Smooth muscle cell (in vitro differentiated cells): ENCODE data around the gene VANGL1. TPM values are rescaled to one million over a fixed set of nuclear protein-coding genes. Genes with fewer than 3 reads are reported as not detected.

Experiments
- DNase-seq: peaks from one replicate; lab custom pipeline; 2025; ENCODE audit not compliant: unreplicated experiment; lab: John Stamatoyannopoulos, UW
- H2AFZ ChIP-seq: fragments of 200-600 bp; sonication (generic); 2 replicates; pipeline ENCODE4 v1.6.0; 2016; ENCODE audit warnings: antibody characterized with exemption, low read depth, mild to moderate bottlenecking
- H3F3A ChIP-seq: fragments of 200-600 bp; sonication (generic); 2 replicates; pipeline ENCODE4 v1.6.0; 2017; ENCODE audit warnings: antibody characterized with exemption, low read depth
- H3K27ac ChIP-seq: fragments of 200-600 bp; sonication (generic); 2 replicates; pipeline ENCODE4 v1.5.1; 2016; ENCODE audit warnings: low read depth, mild to moderate bottlenecking
- H3K27me3 ChIP-seq: fragments of 200-600 bp; sonication (generic); 2 replicates; pipeline ENCODE4 v1.6.1; 2016; ENCODE audit warnings: low read depth, mild to moderate bottlenecking
- H3K36me3 ChIP-seq: fragments of 200-600 bp; sonication (generic); 2 replicates; pipeline ENCODE4 v1.5.1; 2016; ENCODE audit warnings: low read depth
- H3K4me1 ChIP-seq: fragments of 200-600 bp; sonication (generic); 2 replicates; pipeline ENCODE4 v1.5.1; 2016; ENCODE audit warnings: low read depth
- H3K4me2 ChIP-seq: fragments of 200-600 bp; sonication (generic); 2 replicates; pipeline ENCODE4 v1.6.0; 2016; ENCODE audit warnings: mild to moderate bottlenecking
- H3K4me3 ChIP-seq: fragments of 200-600 bp; sonication (generic); 2 replicates; pipeline ENCODE4 v1.5.1; 2016; ENCODE audit warnings: mild to moderate bottlenecking
- H3K79me2 ChIP-seq: fragments of 200-600 bp; sonication (generic); 2 replicates; pipeline ENCODE4 v1.6.0; 2016; ENCODE audit warnings: low read depth, mild to moderate bottlenecking
- H3K9ac ChIP-seq: fragments of 200-600 bp; sonication (generic); 2 replicates; pipeline ENCODE4 v1.6.0; 2016; ENCODE audit warnings: low read depth
- H3K9me3 ChIP-seq: fragments of 200-600 bp; sonication (generic); replicated peaks from 2 replicates; pipeline ENCODE4 v1.5.1; 2016; ENCODE audit warnings: low read depth
- H4K20me1 ChIP-seq: fragments of 200-600 bp; sonication (generic); 2 replicates; pipeline ENCODE4 v1.6.0; 2016; ENCODE audit warnings: low read depth
- WGBS: methylation state at CpG from one replicate; pipeline ENCODE4 v1.1.7; 2016; ENCODE audit warnings: low lambda C conversion rate; 5-methylcytosine and 5-hydroxymethylcytosine counted together
- polyA plus RNA-seq: library from polyadenylated mRNA; unstranded; fragments of >200 nt; fragmentation: Nextera tagmentation; extraction: Ambion mirVana; gene quantifications from 2 replicates; pipeline ENCODE4 v1.2.1, GENCODE V29; 2016
- total RNA-seq: library from RNA; depleted of rRNA; stranded (reverse); fragments of >200 nt; gene quantifications from 2 replicates; pipeline ENCODE4 v1.2.3, GENCODE V29; 2014
- TF ChIP-seq, protein P1 (sequence below): fragments of 200-600 bp; sonication (generic); IDR thresholded peaks from 2 replicates; pipeline ENCODE4 v1.5.1; 2017; ENCODE audit warnings: borderline replicate concordance, mild to moderate bottlenecking, antibody characterized with exemption; ENCODE audit not compliant: insufficient read depth, poor library complexity, severe bottlenecking

The VANGL1 gene
- total and polyA plus RNA-seq, 2 experiments from 2014 or later, result 5.5 to 12.2 TPM

DNA sequence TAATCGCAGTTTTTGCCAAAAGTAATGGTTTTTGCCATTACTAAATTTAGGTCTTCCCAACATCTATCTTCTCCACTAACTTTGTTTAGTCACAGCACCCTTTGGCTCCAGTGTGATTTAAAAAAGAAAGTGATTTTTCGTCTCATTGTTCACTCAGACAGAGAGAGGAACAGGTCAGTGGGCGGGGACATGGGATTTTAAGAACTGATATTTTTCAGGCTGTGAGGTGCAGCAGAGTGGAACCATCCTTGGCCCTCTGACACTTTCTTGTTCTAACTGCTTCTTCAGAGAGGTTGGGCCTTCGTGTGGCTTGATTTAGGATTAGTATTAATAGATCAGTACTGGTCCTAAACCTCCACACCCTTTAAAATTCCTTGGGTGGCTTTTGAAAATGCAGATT is 88.0 kb downstream of the VANGL1 start:
- no peak for DNase-seq
- Histone ChIP-seq H2AFZ (no peak overlapping the region), H3K27me3 (no peaks in the 10 kb centered on the region), H3F3A (peaks cover 8% of the 10 kb centered on the region), H3K79me2 (no peaks in the 10 kb centered on the region), H3K9me3 (no peaks in the 10 kb centered on the region), H3K4me1 (no peaks in the 10 kb centered on the region), H3K4me3 (no peak overlapping the region), H3K9ac (no peak overlapping the region), H3K36me3 (no peaks in the 10 kb centered on the region), H3K4me2 (no peak overlapping the region), H4K20me1 (no peaks in the 10 kb centered on the region), H3K27ac (no peak overlapping the region)
- TF ChIP-seq, protein P1, sequence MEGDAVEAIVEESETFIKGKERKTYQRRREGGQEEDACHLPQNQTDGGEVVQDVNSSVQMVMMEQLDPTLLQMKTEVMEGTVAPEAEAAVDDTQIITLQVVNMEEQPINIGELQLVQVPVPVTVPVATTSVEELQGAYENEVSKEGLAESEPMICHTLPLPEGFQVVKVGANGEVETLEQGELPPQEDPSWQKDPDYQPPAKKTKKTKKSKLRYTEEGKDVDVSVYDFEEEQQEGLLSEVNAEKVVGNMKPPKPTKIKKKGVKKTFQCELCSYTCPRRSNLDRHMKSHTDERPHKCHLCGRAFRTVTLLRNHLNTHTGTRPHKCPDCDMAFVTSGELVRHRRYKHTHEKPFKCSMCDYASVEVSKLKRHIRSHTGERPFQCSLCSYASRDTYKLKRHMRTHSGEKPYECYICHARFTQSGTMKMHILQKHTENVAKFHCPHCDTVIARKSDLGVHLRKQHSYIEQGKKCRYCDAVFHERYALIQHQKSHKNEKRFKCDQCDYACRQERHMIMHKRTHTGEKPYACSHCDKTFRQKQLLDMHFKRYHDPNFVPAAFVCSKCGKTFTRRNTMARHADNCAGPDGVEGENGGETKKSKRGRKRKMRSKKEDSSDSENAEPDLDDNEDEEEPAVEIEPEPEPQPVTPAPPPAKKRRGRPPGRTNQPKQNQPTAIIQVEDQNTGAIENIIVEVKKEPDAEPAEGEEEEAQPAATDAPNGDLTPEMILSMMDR, result no peak
- WGBS, result 96% methylated on average over 4 of the region's 4 CpGs

- 83% methylated on average over 4 of the region's 4 CpGs for WGBS
- no peak overlapping the region for H3K4me2 ChIP-seq
- no peak for DNase-seq
- TF ChIP-seq, protein P1, result no peak
- H3F3A ChIP-seq, result peaks cover 8% of the 10 kb centered on the region
- no peak overlapping the region for H3K9ac ChIP-seq
- H3K27ac ChIP-seq, result no peak overlapping the region
- no peak overlapping the region for H2AFZ ChIP-seq
- H3K4me1 ChIP-seq, result no peaks in the 10 kb centered on the region
- H3K27me3 ChIP-seq, result no peaks in the 10 kb centered on the region
- H3K36me3 ChIP-seq, result no peaks in the 10 kb centered on the region
- H3K79me2 ChIP-seq, result no peaks in the 10 kb centered on the region
- no peaks in the 10 kb centered on the region for H3K9me3 ChIP-seq
- no peaks in the 10 kb centered on the region for H4K20me1 ChIP-seq
- no peak overlapping the region for H3K4me3 ChIP-seq
Measured at GRCh38 chr1:115732316-115732715, 90.5 kb downstream of the VANGL1 start.

DNA sequence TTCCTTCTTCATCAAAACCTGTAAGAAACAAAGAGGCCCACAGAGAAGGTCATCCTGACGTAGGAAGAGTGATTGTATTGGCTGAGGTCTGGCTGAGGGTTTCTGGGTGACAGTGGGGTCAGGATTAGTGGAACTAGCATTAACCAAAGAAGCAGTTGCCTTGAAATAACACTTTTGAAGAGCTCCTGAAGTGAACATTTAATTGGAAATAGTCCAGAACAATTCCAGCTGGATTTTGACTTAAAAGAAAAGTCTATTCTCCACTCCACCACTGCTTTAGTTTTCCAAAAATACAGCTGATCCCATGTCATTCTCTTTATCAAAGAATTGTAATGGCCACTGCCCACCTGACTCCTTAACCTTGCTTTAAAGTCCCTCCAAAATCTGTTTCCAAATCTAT is 99.0 kb downstream of the VANGL1 start:
- Histone ChIP-seq H3K36me3 (no peaks in the 10 kb centered on the region), H3K27me3 (no peaks in the 10 kb centered on the region), H3K9ac (no peak overlapping the region), H3F3A (no peaks in the 10 kb centered on the region), H3K4me1 (no peaks in the 10 kb centered on the region), H3K4me2 (no peak overlapping the region), H2AFZ (no peak overlapping the region), H4K20me1 (no peaks in the 10 kb centered on the region), H3K79me2 (no peaks in the 10 kb centered on the region), H3K27ac (no peak overlapping the region), H3K9me3 (no peaks in the 10 kb centered on the region), H3K4me3 (no peak overlapping the region)
- TF ChIP-seq, protein P1, result no peak
- 94% methylated on average over 1 of the region's 1 CpG for WGBS
- no peak for DNase-seq

- no peak overlapping the region for H2AFZ ChIP-seq
- H3K9me3 ChIP-seq, result no peaks in the 10 kb centered on the region
- H3K4me2 ChIP-seq, result no peak overlapping the region
- no peak overlapping the region for H3K9ac ChIP-seq
- WGBS, result 90% methylated on average over 3 of the region's 3 CpGs
- H3F3A ChIP-seq, result peaks cover 4% of the 10 kb centered on the region
- TF ChIP-seq, protein P1, result no peak
- H3K27ac ChIP-seq, result no peak overlapping the region
- no peaks in the 10 kb centered on the region for H3K79me2 ChIP-seq
- H3K27me3 ChIP-seq, result no peaks in the 10 kb centered on the region
- DNase-seq, result no peak
- no peaks in the 10 kb centered on the region for H3K36me3 ChIP-seq
- no peak overlapping the region for H3K4me3 ChIP-seq
- no peaks in the 10 kb centered on the region for H4K20me1 ChIP-seq
- peaks cover 5% of the 10 kb centered on the region for H3K4me1 ChIP-seq
Measured at GRCh38 chr1:115744646-115745275, 103.0 kb downstream of the VANGL1 start.
